Neural cell (in vitro differentiated cells): ENCODE measurements around the gene UBXN6.

Experiments used
- EP300 ChIP-seq: fragments of 450-650 bp; conservative IDR thresholded peaks from 2 replicates; pipeline ENCODE4 v1.6.1; 2014; ENCODE audit warnings: antibody characterized with exemption, mild to moderate bottlenecking, moderate library complexity; ENCODE audit not compliant: poor library complexity, severe bottlenecking
- EZH2 ChIP-seq: fragments of 200-600, 300-800 bp; shearing (Covaris generic), sonication (generic); IDR thresholded peaks from 2 replicates; pipeline ENCODE4 v1.6.1; 2014; ENCODE audit warnings: antibody characterized with exemption, low read length, borderline replicate concordance, mild to moderate bottlenecking; ENCODE audit not compliant: insufficient read depth, poor library complexity, severe bottlenecking
- MXI1 ChIP-seq: fragments of 450-650 bp; conservative IDR thresholded peaks from 2 replicates; pipeline ENCODE4 v1.6.1; 2014; ENCODE audit warnings: antibody characterized with exemption, mild to moderate bottlenecking; ENCODE audit not compliant: poor library complexity, severe bottlenecking
- POLR2AphosphoS5 ChIP-seq: IDR thresholded peaks from 2 replicates; pipeline ENCODE4 v1.6.1; 2012
- RAD21 ChIP-seq: fragments of 450-650 bp; conservative IDR thresholded peaks from 2 replicates; pipeline ENCODE4 v1.6.1; 2014; ENCODE audit warnings: antibody characterized with exemption, mild to moderate bottlenecking, moderate library complexity
- TAF1 ChIP-seq: IDR thresholded peaks from 2 replicates; pipeline ENCODE4 v1.6.1; 2012; ENCODE audit warnings: low read depth
- TF ChIP-seq, protein P1 (sequence below): fragments of 450-650 bp; IDR thresholded peaks from 2 replicates; pipeline ENCODE4 v1.5.1; 2014; ENCODE audit warnings: antibody characterized with exemption, mild to moderate bottlenecking, moderate library complexity; ENCODE audit not compliant: poor library complexity, severe bottlenecking
- TF ChIP-seq, protein P2 (sequence below): IDR thresholded peaks from 2 replicates; pipeline ENCODE4 v1.6.1; 2012; ENCODE audit warnings: borderline replicate concordance

DNA sequence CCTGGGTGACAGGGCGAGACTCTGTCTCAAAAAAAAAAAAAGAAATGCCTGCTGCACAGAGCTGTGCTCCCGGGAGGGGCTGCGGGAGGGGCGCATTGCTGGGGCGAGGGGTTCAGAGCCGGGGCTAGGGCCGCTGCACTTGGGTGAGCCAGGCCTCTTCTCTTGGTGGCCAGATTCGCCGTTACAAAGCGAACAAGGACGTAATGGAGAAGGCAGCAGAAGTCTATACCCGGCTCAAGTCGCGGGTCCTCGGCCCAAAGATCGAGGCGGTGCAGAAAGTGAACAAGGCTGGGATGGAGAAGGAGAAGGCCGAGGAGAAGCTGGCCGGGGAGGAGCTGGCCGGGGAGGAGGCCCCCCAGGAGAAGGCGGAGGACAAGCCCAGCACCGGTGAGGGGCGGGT lies 41.7 kb upstream of the UBXN6 start:
- TF ChIP-seq RAD21 (no peak), TAF1 (no peak), POLR2AphosphoS5 (no peak), EP300 (no peak), EZH2 (no peak), MXI1 (no peak)
- TF ChIP-seq, protein P1, sequence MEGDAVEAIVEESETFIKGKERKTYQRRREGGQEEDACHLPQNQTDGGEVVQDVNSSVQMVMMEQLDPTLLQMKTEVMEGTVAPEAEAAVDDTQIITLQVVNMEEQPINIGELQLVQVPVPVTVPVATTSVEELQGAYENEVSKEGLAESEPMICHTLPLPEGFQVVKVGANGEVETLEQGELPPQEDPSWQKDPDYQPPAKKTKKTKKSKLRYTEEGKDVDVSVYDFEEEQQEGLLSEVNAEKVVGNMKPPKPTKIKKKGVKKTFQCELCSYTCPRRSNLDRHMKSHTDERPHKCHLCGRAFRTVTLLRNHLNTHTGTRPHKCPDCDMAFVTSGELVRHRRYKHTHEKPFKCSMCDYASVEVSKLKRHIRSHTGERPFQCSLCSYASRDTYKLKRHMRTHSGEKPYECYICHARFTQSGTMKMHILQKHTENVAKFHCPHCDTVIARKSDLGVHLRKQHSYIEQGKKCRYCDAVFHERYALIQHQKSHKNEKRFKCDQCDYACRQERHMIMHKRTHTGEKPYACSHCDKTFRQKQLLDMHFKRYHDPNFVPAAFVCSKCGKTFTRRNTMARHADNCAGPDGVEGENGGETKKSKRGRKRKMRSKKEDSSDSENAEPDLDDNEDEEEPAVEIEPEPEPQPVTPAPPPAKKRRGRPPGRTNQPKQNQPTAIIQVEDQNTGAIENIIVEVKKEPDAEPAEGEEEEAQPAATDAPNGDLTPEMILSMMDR: no peak
- TF ChIP-seq, protein P2, sequence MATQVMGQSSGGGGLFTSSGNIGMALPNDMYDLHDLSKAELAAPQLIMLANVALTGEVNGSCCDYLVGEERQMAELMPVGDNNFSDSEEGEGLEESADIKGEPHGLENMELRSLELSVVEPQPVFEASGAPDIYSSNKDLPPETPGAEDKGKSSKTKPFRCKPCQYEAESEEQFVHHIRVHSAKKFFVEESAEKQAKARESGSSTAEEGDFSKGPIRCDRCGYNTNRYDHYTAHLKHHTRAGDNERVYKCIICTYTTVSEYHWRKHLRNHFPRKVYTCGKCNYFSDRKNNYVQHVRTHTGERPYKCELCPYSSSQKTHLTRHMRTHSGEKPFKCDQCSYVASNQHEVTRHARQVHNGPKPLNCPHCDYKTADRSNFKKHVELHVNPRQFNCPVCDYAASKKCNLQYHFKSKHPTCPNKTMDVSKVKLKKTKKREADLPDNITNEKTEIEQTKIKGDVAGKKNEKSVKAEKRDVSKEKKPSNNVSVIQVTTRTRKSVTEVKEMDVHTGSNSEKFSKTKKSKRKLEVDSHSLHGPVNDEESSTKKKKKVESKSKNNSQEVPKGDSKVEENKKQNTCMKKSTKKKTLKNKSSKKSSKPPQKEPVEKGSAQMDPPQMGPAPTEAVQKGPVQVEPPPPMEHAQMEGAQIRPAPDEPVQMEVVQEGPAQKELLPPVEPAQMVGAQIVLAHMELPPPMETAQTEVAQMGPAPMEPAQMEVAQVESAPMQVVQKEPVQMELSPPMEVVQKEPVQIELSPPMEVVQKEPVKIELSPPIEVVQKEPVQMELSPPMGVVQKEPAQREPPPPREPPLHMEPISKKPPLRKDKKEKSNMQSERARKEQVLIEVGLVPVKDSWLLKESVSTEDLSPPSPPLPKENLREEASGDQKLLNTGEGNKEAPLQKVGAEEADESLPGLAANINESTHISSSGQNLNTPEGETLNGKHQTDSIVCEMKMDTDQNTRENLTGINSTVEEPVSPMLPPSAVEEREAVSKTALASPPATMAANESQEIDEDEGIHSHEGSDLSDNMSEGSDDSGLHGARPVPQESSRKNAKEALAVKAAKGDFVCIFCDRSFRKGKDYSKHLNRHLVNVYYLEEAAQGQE: no peak
